Vagina (tissue), 2 donors: Measurements from ENCODE around the gene ARFGEF3. TPM values are rescaled to one million over a fixed set of nuclear protein-coding genes. Genes with fewer than 3 reads are reported as not detected.

Source experiments
- DNase-seq, 2 donors: peaks; one replicate each; pipeline ENCODE4 v3.0.0-alpha.2; 2017; ENCODE audit errors: extremely low spot score in 2 of 2
- H3K27ac ChIP-seq: fragments of 200-600 bp; sonication (generic); one replicate; pipeline ENCODE4 v1.5.1; 2019
- H3K27me3 ChIP-seq: fragments of 200-600 bp; sonication (generic); one replicate; pipeline ENCODE4 v1.5.1; 2019
- H3K36me3 ChIP-seq, 2 donors: fragments of 200-600 bp; sonication (generic); one replicate each; pipeline ENCODE4 v1.5.1; 2017 to 2019
- H3K4me1 ChIP-seq: fragments of 200-600 bp; sonication (generic); one replicate; pipeline ENCODE4 v1.5.1; 2019
- H3K4me3 ChIP-seq, 2 donors: fragments of 200-600 bp; sonication (generic); 1 replicate in 1 of 2; 2 replicates in 1 of 2; pipeline ENCODE4 v1.5.1; 2016 to 2019
- H3K9me3 ChIP-seq: fragments of 200-600 bp; sonication (generic); one replicate; pipeline ENCODE4 v1.5.1; 2019
- CTCF ChIP-seq, 3 experiments: fragments of 450-650 bp in 2 of 3; fragments of 200-600 bp in 1 of 3; sonication (generic) in 1 of 3; IDR thresholded peaks; one replicate each; pipeline ENCODE4 v1.5.1; 2017 to 2019; ENCODE audit warnings: antibody characterized with exemption in 3 of 3, mild to moderate bottlenecking in 2 of 3, moderate library complexity in 2 of 3
- POLR2A ChIP-seq, 2 donors: fragments of 450-650 bp; IDR thresholded peaks; one replicate each; pipeline ENCODE4 v1.6.1; 2017; ENCODE audit warnings: antibody characterized with exemption in 2 of 2, mild to moderate bottlenecking in 2 of 2, moderate library complexity in 2 of 2
- POLR2AphosphoS5 ChIP-seq, 2 donors: sonication (generic); formaldehyde crosslinking; IDR thresholded peaks; one replicate each; pipeline ENCODE4 v1.9.0; 2017; ENCODE audit warnings: antibody characterized with exemption in 2 of 2, mild to moderate bottlenecking in 2 of 2, low read depth in 1 of 2; ENCODE audit not compliant: insufficient read depth in 1 of 2
- intact Hi-C: fragments of 100-400 bp; cut with DNase I; formaldehyde crosslinking; loops from one replicate; pipeline ENCODE4 v1.15.1; 2023
- total RNA-seq: library from RNA; depleted of rRNA; stranded (reverse); fragments of >200 nt; gene quantifications from one replicate; pipeline ENCODE4 v1.2.3, GENCODE V29; 2016

ARFGEF3 gene
- total RNA-seq, 1 donor from 2014 or later: 2.2 TPM

- no peak overlapping the region for H3K27ac ChIP-seq
- no peak overlapping the region for H3K4me3 ChIP-seq
- TF ChIP-seq POLR2AphosphoS5 (IDR thresholded peaks at IDR 0.05; ENCODE audit: insufficient read depth in 1 of 2, low read depth in 1 of 2): no peak
- intact Hi-C loops: no loop called here
- no peak for DNase-seq
- no peaks in the 10 kb centered on the region for H3K4me1 ChIP-seq
- H3K36me3 ChIP-seq: no peaks in the 10 kb centered on the region
- H3K9me3 ChIP-seq: no peaks in the 10 kb centered on the region
- no peaks in the 10 kb centered on the region for H3K27me3 ChIP-seq
Measured at GRCh38 chr6:138203315-138203714, 41.6 kb downstream of the ARFGEF3 start.

- intact Hi-C loops: no loop called here
- no peaks in the 10 kb centered on the region for H3K9me3 ChIP-seq
- H3K27me3 ChIP-seq: no peaks in the 10 kb centered on the region
- no peaks in the 10 kb centered on the region for H3K36me3 ChIP-seq
- no peaks in the 10 kb centered on the region for H3K4me1 ChIP-seq
- H3K27ac ChIP-seq: no peak overlapping the region
- DNase-seq: no peak
- H3K4me3 ChIP-seq: no peak overlapping the region
- TF ChIP-seq CTCF (IDR thresholded peaks at IDR 0.05): no peak
- no peak for TF ChIP-seq POLR2AphosphoS5 (IDR thresholded peaks at IDR 0.05; ENCODE audit: insufficient read depth in 1 of 2, low read depth in 1 of 2)
- no peak for TF ChIP-seq POLR2A (IDR thresholded peaks at IDR 0.05)
Measured at GRCh38 chr6:138204303-138204702, 42.6 kb downstream of the ARFGEF3 start.

GRCh38 chr6:138204792-138205384 lies 43.1 kb downstream of the ARFGEF3 start:
- no peak overlapping the region for H3K27ac ChIP-seq
- DNase-seq: no peak
- TF ChIP-seq POLR2A (IDR thresholded peaks at IDR 0.05) (no peak), CTCF (IDR thresholded peaks at IDR 0.05) (no peak)
- no peaks in the 10 kb centered on the region for H3K4me1 ChIP-seq
- intact Hi-C loops: no loop called here
- no peaks in the 10 kb centered on the region for H3K9me3 ChIP-seq
- no peaks in the 10 kb centered on the region for H3K36me3 ChIP-seq
- H3K4me3 ChIP-seq: no peak overlapping the region
- H3K27me3 ChIP-seq: no peaks in the 10 kb centered on the region

GRCh38 chr6:138205437-138206094 lies 43.8 kb downstream of the ARFGEF3 start:
- Histone ChIP-seq H3K36me3 (no peaks in the 10 kb centered on the region), H3K4me3 (no peak overlapping the region), H3K9me3 (no peaks in the 10 kb centered on the region), H3K4me1 (no peaks in the 10 kb centered on the region), H3K27me3 (no peaks in the 10 kb centered on the region), H3K27ac (no peak overlapping the region)
- TF ChIP-seq CTCF (IDR thresholded peaks at IDR 0.05) (no peak), POLR2AphosphoS5 (IDR thresholded peaks at IDR 0.05; ENCODE audit: insufficient read depth in 1 of 2, low read depth in 1 of 2) (no peak), POLR2A (IDR thresholded peaks at IDR 0.05) (no peak)
- intact Hi-C loops: no loop called here
- DNase-seq: no peak

- H3K4me1 ChIP-seq: no peaks in the 10 kb centered on the region
- no peak overlapping the region for H3K4me3 ChIP-seq
- H3K27ac ChIP-seq: no peak overlapping the region
- DNase-seq: no peak
- intact Hi-C loops: no loop called here
- TF ChIP-seq POLR2AphosphoS5 (IDR thresholded peaks at IDR 0.05; ENCODE audit: insufficient read depth in 1 of 2, low read depth in 1 of 2) (no peak), POLR2A (IDR thresholded peaks at IDR 0.05) (no peak), CTCF (IDR thresholded peaks at IDR 0.05) (no peak)
- H3K27me3 ChIP-seq: no peaks in the 10 kb centered on the region
- H3K9me3 ChIP-seq: no peaks in the 10 kb centered on the region
- no peaks in the 10 kb centered on the region for H3K36me3 ChIP-seq
Measured at GRCh38 chr6:138206862-138207261, 45.1 kb downstream of the ARFGEF3 start.
